NCI-H2029 treated with DMSO at 0.1 percent for 48 hours (cell line): ENCODE results near the gene DHRS7C.

ENCODE experiments used
- DNase-seq: peaks from one replicate; lab custom pipeline; 2025; lab: John Stamatoyannopoulos, UW

Gene DHRS7C

GRCh38 chr17:9765322-9765721 lies 26.1 kb downstream of the DHRS7C start:
- no peak for DNase-seq

GRCh38 chr17:9763643-9764042 lies 27.7 kb downstream of the DHRS7C start:
- no peak for DNase-seq

GRCh38 chr17:9760266-9760665 lies 31.1 kb downstream of the DHRS7C start:
- no peak for DNase-seq

GRCh38 chr17:9755083-9755482 lies 36.3 kb downstream of the DHRS7C start:
- no peak for DNase-seq

- DNase-seq, result no peak
Observed at GRCh38 chr17:9750524-9750923, 40.9 kb downstream of the DHRS7C start.

- no peak for DNase-seq
Observed at GRCh38 chr17:9729735-9730420, 61.5 kb downstream of the DHRS7C start.

GRCh38 chr17:9729034-9729650 lies 62.2 kb downstream of the DHRS7C start:
- DNase-seq, result peak; percentile 4

GRCh38 chr17:9728564-9728963 lies 62.8 kb downstream of the DHRS7C start:
- DNase-seq, result no peak

- no peak for DNase-seq
Observed at GRCh38 chr17:9728005-9728404, 63.4 kb downstream of the DHRS7C start.

- DNase-seq, result no peak
Observed at GRCh38 chr17:9726291-9726690, 65.1 kb downstream of the DHRS7C start.

- DNase-seq, result no peak
Observed at GRCh38 chr17:9725575-9725974, 65.8 kb downstream of the DHRS7C start.
